Measurements from ENCODE around the gene P2RX4.
"Not testable (repeated sequence)": the region's sequence is repeated elsewhere in the genome, so short reads cannot be mapped to it uniquely, and the experiment has no call there.

Gene P2RX4

GRCh38 chr12:121209624-121210572 lies at the start of gene P2RX4:
Gene P2RX4 (plus strand): TSS chr12:121210129. CDS start chr12:121210165, 36 bp downstream.
- DNase-seq (ENCODE audit: low read depth in 2 of 2): peak; percentile 70 to 72
- peak within 1 kb of the TSS; percentile 57 to 64 for H3K4me3 ChIP-seq (replicated peaks in 1 of 2; ENCODE audit: low read depth in 2 of 2, low read length in 2 of 2)
- TF ChIP-seq CTCF (IDR thresholded peaks at IDR 0.05; ENCODE audit: low read depth, low read length): peak; percentile 1

- H3K4me3 ChIP-seq (replicated peaks in 1 of 2; ENCODE audit: low read depth in 2 of 2, low read length in 2 of 2): no peak overlapping the region
- no peak for DNase-seq (ENCODE audit: low read depth in 2 of 2)
- TF ChIP-seq CTCF (IDR thresholded peaks at IDR 0.05; ENCODE audit: low read depth, low read length): no peak
Observed at GRCh38 chr12:121162384-121162783, 47.5 kb upstream of the P2RX4 start.

- no peak for DNase-seq (ENCODE audit: low read depth in 2 of 2)
- TF ChIP-seq CTCF (IDR thresholded peaks at IDR 0.05; ENCODE audit: low read depth, low read length): no peak
- H3K4me3 ChIP-seq (replicated peaks in 1 of 2; ENCODE audit: low read depth in 2 of 2, low read length in 2 of 2): no peak overlapping the region
Observed at GRCh38 chr12:121162985-121163384, 46.9 kb upstream of the P2RX4 start.

GRCh38 chr12:121164839-121165238 lies 45.1 kb upstream of the P2RX4 start:
- not testable (repeated sequence) for H3K4me3 ChIP-seq (replicated peaks in 1 of 2; ENCODE audit: low read depth in 2 of 2, low read length in 2 of 2)

GRCh38 chr12:121165316-121165715 lies 44.6 kb upstream of the P2RX4 start:
- no peak for TF ChIP-seq CTCF (IDR thresholded peaks at IDR 0.05; ENCODE audit: low read depth, low read length)
- peak; percentile 35 to 45 for DNase-seq (ENCODE audit: low read depth in 2 of 2)
- no peak overlapping the region for H3K4me3 ChIP-seq (replicated peaks in 1 of 2; ENCODE audit: low read depth in 2 of 2, low read length in 2 of 2)

More at GRCh38 chr12:121164839-121165238, 45.1 kb upstream of the P2RX4 start:
- DNase-seq (ENCODE audit: low read depth in 2 of 2): not testable (repeated sequence)

GRCh38 chr12:121166356-121166755 lies 43.6 kb upstream of the P2RX4 start:
- no peak for TF ChIP-seq CTCF (IDR thresholded peaks at IDR 0.05; ENCODE audit: low read depth, low read length)
- no peak overlapping the region for H3K4me3 ChIP-seq (replicated peaks in 1 of 2; ENCODE audit: low read depth in 2 of 2, low read length in 2 of 2)
- no peak for DNase-seq (ENCODE audit: low read depth in 2 of 2)

GRCh38 chr12:121167232-121167820 lies 42.6 kb upstream of the P2RX4 start:
- H3K4me3 ChIP-seq (replicated peaks in 1 of 2; ENCODE audit: low read depth in 2 of 2, low read length in 2 of 2): no peak overlapping the region
- DNase-seq (ENCODE audit: low read depth in 2 of 2): peak in 1 of 2 donors; percentile 30
- no peak for TF ChIP-seq CTCF (IDR thresholded peaks at IDR 0.05; ENCODE audit: low read depth, low read length)
